HepG2 (cell line): ENCODE results near the gene USP12. TPM values are rescaled to one million over a fixed set of nuclear protein-coding genes. Genes with fewer than 3 reads are reported as not detected.

ENCODE experiments used
- ARNT ChIP-seq: fragments of 450-650 bp; IDR thresholded peaks from 2 replicates; pipeline ENCODE4 v1.6.1; 2017
- BRD4 ChIP-seq: sonication (generic); formaldehyde crosslinking; IDR thresholded peaks from 2 replicates; pipeline ENCODE4 v1.4.0; 2020; ENCODE audit warnings: missing genetic modification reagents
- CEBPG ChIP-seq: IDR thresholded peaks from 2 replicates; pipeline ENCODE4 v1.6.1; 2016
- CHD4 ChIP-seq: fragments of 200-600 bp; sonication (generic); IDR thresholded peaks from 2 replicates; pipeline ENCODE4 v1.7.0; 2017; ENCODE audit warnings: mild to moderate bottlenecking, low read length, borderline replicate concordance
- DNMT3B ChIP-seq: conservative IDR thresholded peaks from 2 replicates; pipeline ENCODE4 v1.6.1; 2016; ENCODE audit warnings: missing biosample characterization, control low read depth
- GLI4 ChIP-seq: sonication (generic); formaldehyde crosslinking; IDR thresholded peaks from 2 replicates; pipeline ENCODE4 v1.5.1; 2020; ENCODE audit warnings: missing genetic modification reagents, mild to moderate bottlenecking, moderate library complexity, borderline replicate concordance
- JARID2 ChIP-seq: sonication (generic); formaldehyde crosslinking; IDR thresholded peaks from 2 replicates; pipeline ENCODE4 v1.8.1; 2023; ENCODE audit warnings: missing genetic modification reagents, inconsistent platforms; ENCODE audit not compliant: insufficient replicate concordance
- KLF12 ChIP-seq: sonication (generic); formaldehyde crosslinking; IDR thresholded peaks from 2 replicates; pipeline ENCODE4 v1.4.0; 2020; ENCODE audit warnings: missing genetic modification reagents, borderline replicate concordance
- KMT2B ChIP-seq: IDR thresholded peaks from 2 replicates; pipeline ENCODE4 v1.6.1; 2016; ENCODE audit warnings: missing genetic modification reagents, missing compliant biosample characterization
- NFE2L1 ChIP-seq: sonication (generic); formaldehyde crosslinking; IDR thresholded peaks from 2 replicates; pipeline ENCODE4 v1.4.0; 2020; ENCODE audit warnings: missing genetic modification reagents, mild to moderate bottlenecking, borderline replicate concordance
- REL ChIP-seq: sonication (generic); formaldehyde crosslinking; conservative IDR thresholded peaks from 2 replicates; pipeline ENCODE4 v1.8.0; 2022; ENCODE audit warnings: mild to moderate bottlenecking, missing genetic modification reagents, moderate library complexity
- RFX3 ChIP-seq: IDR thresholded peaks from 2 replicates; pipeline ENCODE4 v1.6.1; 2016; ENCODE audit warnings: missing biosample characterization, missing genetic modification reagents
- SRSF9 ChIP-seq: fragments of 200-400 bp; formaldehyde crosslinking; IDR thresholded peaks from 2 replicates; pipeline ENCODE4 v1.6.1; 2018; ENCODE audit warnings: borderline replicate concordance, mild to moderate bottlenecking, low read depth, low read length; ENCODE audit not compliant: insufficient read depth, poor library complexity, severe bottlenecking
- ZNF496 ChIP-seq: sonication (generic); formaldehyde crosslinking; IDR thresholded peaks from 2 replicates; pipeline ENCODE4 v1.8.1; 2023; ENCODE audit warnings: mild to moderate bottlenecking, moderate library complexity, missing genetic modification reagents; ENCODE audit not compliant: insufficient replicate concordance
- ZNF83 ChIP-seq: sonication (generic); formaldehyde crosslinking; IDR thresholded peaks from 2 replicates; pipeline ENCODE4 v1.4.0; 2020; ENCODE audit warnings: missing genetic modification reagents, mild to moderate bottlenecking, borderline replicate concordance
- polyA plus RNA-seq, 8 experiments: library from polyadenylated mRNA; depleted of rRNA in 3 of 8; stranded (reverse) in 7 of 8; unstranded in 1 of 8; fragments of >200 nt; fragmentation: Illumina TruSeq in 4 of 8; extraction: Trizol in 4 of 8; gene quantifications; 2 replicates each; pipeline versions ENCODE4 v1.2.1 to v1.2.3, GENCODE V29; 2011 to 2016; ENCODE audit warnings: low read depth in 4 of 8, missing spikeins in 1 of 8, mixed read lengths in 1 of 8; ENCODE audit not compliant: insufficient read depth in 1 of 8
- total RNA-seq, 5 experiments: library from RNA; depleted of rRNA; stranded (reverse); fragments of >200 nt; fragmentation: Illumina TruSeq; extraction: Trizol; gene quantifications; 2 replicates each; pipeline ENCODE4 v1.2.3, GENCODE V29; 2016; ENCODE audit warnings: low read depth in 1 of 5
- TF ChIP-seq, protein P1 (sequence below): sonication (generic); formaldehyde crosslinking; IDR thresholded peaks from 2 replicates; pipeline ENCODE4 v1.4.0; 2020; ENCODE audit warnings: missing genetic modification reagents
- TF ChIP-seq, protein P2 (sequence below): sonication (generic); formaldehyde crosslinking; conservative IDR thresholded peaks from 2 replicates; pipeline ENCODE4 v1.8.0; 2022; ENCODE audit warnings: low read depth, missing genetic modification reagents
- TF ChIP-seq, protein P3 (sequence below): sonication (generic); formaldehyde crosslinking; IDR thresholded peaks from 2 replicates; pipeline ENCODE4 v1.5.0; 2020; ENCODE audit warnings: mild to moderate bottlenecking, missing genetic modification reagents
- TF ChIP-seq, protein P4 (sequence below): sonication (generic); formaldehyde crosslinking; IDR thresholded peaks from 2 replicates; pipeline ENCODE4; 2020; ENCODE audit warnings: missing genetic modification reagents, mild to moderate bottlenecking, borderline replicate concordance

USP12 gene
- total and polyA plus RNA-seq, 2 of the 13 experiments (the other 11 are each of a cell fraction or from before 2014, with no cell fraction given), result 9.8 to 19.5 TPM

DNA sequence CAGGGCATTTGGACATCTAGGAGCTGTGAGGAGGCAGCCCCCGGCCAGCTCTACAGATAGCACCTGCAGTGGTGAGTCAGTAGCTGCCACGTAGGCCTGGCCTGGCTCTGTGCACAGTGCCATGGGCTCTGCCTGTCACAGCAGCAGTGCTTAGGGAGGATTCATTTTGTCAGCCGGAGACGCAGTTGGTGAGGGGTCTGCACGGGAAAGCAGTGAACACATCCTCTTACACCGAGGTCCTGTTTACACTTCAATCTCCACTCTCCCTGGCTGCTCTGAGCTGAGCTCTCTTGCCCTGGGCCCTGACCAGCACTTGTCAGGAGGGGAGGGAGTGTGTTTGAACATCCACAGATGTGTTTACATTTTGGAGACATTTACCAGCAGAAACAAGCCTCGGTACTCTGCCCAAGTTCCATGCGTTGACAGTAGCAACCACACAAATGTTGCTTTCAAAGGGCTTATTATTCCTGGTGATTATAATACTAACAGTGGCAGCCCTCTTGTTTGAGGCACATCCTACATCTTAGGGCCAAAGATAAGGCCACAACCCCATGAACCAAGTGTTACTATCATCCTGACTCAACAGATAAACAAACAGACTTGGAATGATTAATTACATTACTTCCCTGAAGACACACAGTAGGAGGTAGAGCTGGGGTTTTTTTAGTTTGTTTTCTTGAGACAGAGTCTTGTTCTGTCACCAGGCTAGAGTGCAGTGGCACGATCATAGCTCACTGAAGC is 148.9 kb downstream of the USP12 start (continued):
- TF ChIP-seq, protein P1, sequence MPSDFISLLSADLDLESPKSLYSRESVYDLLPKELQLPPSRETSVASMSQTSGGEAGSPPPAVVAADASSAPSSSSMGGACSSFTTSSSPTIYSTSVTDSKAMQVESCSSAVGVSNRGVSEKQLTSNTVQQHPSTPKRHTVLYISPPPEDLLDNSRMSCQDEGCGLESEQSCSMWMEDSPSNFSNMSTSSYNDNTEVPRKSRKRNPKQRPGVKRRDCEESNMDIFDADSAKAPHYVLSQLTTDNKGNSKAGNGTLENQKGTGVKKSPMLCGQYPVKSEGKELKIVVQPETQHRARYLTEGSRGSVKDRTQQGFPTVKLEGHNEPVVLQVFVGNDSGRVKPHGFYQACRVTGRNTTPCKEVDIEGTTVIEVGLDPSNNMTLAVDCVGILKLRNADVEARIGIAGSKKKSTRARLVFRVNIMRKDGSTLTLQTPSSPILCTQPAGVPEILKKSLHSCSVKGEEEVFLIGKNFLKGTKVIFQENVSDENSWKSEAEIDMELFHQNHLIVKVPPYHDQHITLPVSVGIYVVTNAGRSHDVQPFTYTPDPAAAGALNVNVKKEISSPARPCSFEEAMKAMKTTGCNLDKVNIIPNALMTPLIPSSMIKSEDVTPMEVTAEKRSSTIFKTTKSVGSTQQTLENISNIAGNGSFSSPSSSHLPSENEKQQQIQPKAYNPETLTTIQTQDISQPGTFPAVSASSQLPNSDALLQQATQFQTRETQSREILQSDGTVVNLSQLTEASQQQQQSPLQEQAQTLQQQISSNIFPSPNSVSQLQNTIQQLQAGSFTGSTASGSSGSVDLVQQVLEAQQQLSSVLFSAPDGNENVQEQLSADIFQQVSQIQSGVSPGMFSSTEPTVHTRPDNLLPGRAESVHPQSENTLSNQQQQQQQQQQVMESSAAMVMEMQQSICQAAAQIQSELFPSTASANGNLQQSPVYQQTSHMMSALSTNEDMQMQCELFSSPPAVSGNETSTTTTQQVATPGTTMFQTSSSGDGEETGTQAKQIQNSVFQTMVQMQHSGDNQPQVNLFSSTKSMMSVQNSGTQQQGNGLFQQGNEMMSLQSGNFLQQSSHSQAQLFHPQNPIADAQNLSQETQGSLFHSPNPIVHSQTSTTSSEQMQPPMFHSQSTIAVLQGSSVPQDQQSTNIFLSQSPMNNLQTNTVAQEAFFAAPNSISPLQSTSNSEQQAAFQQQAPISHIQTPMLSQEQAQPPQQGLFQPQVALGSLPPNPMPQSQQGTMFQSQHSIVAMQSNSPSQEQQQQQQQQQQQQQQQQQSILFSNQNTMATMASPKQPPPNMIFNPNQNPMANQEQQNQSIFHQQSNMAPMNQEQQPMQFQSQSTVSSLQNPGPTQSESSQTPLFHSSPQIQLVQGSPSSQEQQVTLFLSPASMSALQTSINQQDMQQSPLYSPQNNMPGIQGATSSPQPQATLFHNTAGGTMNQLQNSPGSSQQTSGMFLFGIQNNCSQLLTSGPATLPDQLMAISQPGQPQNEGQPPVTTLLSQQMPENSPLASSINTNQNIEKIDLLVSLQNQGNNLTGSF, result no peak
- TF ChIP-seq REL (CRISPR knock-in tag) (no peak), ZNF496 (no peak), JARID2 (CRISPR knock-in tag) (no peak), BRD4 (no peak), ARNT (no peak), CHD4 (no peak), SRSF9 (no peak), KMT2B (no peak), KLF12 (CRISPR knock-in tag) (no peak), DNMT3B (CRISPR knock-in tag) (no peak), CEBPG (CRISPR knock-in tag) (no peak; the same call in 1 of the 2 replicates), RFX3 (CRISPR knock-in tag) (no peak), NFE2L1 (CRISPR knock-in tag) (no peak), GLI4 (CRISPR knock-in tag) (no peak), ZNF83 (CRISPR knock-in tag) (no peak)
- TF ChIP-seq, protein P2, sequence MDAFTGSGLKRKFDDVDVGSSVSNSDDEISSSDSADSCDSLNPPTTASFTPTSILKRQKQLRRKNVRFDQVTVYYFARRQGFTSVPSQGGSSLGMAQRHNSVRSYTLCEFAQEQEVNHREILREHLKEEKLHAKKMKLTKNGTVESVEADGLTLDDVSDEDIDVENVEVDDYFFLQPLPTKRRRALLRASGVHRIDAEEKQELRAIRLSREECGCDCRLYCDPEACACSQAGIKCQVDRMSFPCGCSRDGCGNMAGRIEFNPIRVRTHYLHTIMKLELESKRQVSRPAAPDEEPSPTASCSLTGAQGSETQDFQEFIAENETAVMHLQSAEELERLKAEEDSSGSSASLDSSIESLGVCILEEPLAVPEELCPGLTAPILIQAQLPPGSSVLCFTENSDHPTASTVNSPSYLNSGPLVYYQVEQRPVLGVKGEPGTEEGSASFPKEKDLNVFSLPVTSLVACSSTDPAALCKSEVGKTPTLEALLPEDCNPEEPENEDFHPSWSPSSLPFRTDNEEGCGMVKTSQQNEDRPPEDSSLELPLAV (CRISPR knock-in tag), result no peak
- TF ChIP-seq, protein P3, sequence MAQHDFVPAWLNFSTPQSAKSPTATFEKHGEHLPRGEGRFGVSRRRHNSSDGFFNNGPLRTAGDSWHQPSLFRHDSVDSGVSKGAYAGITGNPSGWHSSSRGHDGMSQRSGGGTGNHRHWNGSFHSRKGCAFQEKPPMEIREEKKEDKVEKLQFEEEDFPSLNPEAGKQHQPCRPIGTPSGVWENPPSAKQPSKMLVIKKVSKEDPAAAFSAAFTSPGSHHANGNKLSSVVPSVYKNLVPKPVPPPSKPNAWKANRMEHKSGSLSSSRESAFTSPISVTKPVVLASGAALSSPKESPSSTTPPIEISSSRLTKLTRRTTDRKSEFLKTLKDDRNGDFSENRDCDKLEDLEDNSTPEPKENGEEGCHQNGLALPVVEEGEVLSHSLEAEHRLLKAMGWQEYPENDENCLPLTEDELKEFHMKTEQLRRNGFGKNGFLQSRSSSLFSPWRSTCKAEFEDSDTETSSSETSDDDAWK (CRISPR knock-in tag), result no peak
- TF ChIP-seq, protein P4, sequence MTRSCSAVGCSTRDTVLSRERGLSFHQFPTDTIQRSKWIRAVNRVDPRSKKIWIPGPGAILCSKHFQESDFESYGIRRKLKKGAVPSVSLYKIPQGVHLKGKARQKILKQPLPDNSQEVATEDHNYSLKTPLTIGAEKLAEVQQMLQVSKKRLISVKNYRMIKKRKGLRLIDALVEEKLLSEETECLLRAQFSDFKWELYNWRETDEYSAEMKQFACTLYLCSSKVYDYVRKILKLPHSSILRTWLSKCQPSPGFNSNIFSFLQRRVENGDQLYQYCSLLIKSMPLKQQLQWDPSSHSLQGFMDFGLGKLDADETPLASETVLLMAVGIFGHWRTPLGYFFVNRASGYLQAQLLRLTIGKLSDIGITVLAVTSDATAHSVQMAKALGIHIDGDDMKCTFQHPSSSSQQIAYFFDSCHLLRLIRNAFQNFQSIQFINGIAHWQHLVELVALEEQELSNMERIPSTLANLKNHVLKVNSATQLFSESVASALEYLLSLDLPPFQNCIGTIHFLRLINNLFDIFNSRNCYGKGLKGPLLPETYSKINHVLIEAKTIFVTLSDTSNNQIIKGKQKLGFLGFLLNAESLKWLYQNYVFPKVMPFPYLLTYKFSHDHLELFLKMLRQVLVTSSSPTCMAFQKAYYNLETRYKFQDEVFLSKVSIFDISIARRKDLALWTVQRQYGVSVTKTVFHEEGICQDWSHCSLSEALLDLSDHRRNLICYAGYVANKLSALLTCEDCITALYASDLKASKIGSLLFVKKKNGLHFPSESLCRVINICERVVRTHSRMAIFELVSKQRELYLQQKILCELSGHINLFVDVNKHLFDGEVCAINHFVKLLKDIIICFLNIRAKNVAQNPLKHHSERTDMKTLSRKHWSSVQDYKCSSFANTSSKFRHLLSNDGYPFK (CRISPR knock-in tag), result 0 out of 2 replicates have a peak, but pooled peaks have one; percentile 25
